NCI-H2196 (cell line): ENCODE results near the gene ANKRD39.
"Not testable (repeated sequence)": the region's sequence is repeated elsewhere in the genome, so short reads cannot be mapped to it uniquely, and the experiment has no call there.

ENCODE experiments used
- DNase-seq: peaks from one replicate; lab custom pipeline; 2025; ENCODE audit not compliant: unreplicated experiment; lab: John Stamatoyannopoulos, UW

The ANKRD39 gene

GRCh38 chr2:96857667-96858372 is at the start of gene ANKRD39:
Gene ANKRD39, minus strand, starts transcription at chr2:96858016. Its CDS starts 29 bp downstream, at chr2:96857987.
- DNase-seq: peak; percentile 98

- no peak for DNase-seq
Measured at GRCh38 chr2:96906729-96907114, 48.9 kb upstream of the ANKRD39 start.

DNA sequence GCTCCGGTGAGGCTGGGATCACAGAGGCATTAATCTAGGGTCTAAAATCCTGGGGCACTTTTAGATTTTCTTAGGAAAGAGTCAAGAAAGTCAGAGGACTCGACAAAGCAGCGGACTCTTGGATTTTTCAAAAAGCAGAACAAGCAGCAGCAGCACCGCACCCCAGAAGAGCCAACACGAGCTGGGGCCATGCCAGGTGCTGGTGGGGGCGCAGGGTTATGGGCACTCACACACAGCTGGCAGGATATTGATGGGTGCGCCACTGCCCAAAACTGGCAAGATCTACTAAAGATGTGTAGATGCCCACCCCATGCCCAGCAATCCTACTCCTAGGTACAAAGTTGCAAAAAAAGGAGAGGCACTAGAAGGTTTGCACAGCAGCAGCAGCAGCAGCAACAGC is 46.0 kb upstream of the ANKRD39 start:
- no peak for DNase-seq

GRCh38 chr2:96903318-96903717 is 45.5 kb upstream of the ANKRD39 start:
- no peak for DNase-seq

- no peak for DNase-seq
Measured at GRCh38 chr2:96900237-96900636, 42.4 kb upstream of the ANKRD39 start.

GRCh38 chr2:96899413-96899741 is 41.6 kb upstream of the ANKRD39 start:
- DNase-seq: no peak

DNA sequence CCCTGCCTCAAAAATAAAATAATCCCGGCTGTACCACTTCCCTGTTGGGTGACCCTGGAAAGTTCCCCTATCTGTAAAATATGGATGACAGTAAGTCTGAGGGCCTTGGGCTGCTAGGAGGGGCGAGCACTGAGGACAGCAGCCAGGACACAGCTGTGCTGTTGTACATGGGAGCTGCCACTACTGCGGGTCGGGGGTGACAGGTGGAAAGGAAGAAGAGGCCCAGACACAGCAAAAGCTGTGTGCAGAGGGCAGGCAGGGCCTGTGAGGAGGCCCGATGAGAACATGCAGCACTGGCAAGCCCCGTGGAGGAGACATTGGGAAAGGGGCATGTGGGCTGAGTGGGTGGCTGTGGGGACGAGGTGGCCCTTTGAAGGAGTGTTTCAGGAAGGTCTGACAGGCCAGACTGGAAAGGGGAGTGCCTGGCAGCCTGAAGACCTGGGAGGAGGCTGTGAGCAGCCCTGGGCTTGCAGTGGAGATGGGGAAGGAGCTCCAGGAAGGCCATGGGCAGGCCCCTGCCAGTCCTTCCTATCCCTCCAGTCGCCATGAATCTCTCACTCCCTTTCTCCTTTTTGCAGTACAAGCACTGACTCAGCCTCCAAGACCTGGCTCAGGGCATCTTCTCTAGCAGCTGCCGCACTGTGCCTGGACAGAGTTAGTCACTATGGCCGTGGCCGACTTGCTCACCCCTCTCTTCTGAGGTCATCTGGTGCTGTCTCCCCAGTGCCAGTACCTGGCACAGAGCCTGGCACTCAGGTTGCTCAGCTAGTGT is 41.0 kb upstream of the ANKRD39 start:
- DNase-seq: no peak

GRCh38 chr2:96898135-96898505 is 40.3 kb upstream of the ANKRD39 start:
- DNase-seq: no peak

GRCh38 chr2:96897491-96898134 is 39.8 kb upstream of the ANKRD39 start:
- DNase-seq: no peak

- peak; percentile 92 for DNase-seq
Measured at GRCh38 chr2:96895746-96896651, 38.2 kb upstream of the ANKRD39 start.

DNA sequence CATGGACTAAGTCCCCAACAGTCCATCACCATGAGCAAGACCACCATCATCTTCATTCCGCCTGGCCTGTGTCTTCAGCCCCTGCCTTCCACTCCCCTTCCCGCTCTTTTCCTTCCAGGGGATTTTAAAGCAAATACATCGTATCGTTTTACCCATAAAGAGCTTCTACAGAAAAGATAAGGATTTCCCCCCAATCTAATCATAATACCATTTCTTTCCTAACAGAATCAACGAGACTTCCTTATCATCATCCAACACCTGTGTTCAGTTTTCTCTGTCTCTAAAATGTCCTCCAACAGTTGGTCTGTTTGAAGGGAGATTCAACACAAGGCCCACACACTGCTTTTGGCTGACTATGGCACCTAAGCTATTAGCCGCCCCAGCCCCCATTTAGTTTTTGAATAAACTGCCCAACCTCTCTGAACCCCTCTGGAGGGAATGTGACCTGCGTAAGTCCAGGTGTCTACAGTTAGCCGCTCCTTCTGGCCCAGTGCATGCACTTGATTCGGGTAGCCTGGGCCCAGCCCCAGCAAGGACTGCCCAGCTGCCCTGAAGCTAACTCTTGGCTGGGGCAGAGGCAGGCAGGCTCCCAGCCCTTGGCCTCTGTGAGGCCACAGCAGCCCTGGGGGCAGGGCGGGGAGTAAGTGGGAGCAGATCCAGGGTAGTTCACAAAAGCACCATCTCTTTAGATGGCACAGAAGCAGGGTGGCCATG is 37.4 kb upstream of the ANKRD39 start:
- DNase-seq: no peak

DNA sequence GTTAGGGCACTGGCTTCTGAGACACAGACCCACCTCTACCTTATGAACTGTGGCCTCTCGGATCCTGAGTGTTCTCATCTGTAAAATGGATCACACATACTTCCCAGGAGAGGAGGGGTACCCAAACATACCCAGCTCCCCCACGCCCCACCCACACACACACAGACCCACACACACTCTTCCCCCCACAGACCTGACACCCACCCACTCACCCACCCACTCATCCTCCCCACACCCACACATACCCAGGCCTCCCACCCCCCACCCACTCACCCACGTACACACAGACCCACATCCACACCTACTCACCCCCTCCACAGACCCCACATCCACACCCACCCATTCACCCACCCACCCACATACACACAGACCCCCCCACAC is 36.3 kb upstream of the ANKRD39 start:
- no peak for DNase-seq

DNA sequence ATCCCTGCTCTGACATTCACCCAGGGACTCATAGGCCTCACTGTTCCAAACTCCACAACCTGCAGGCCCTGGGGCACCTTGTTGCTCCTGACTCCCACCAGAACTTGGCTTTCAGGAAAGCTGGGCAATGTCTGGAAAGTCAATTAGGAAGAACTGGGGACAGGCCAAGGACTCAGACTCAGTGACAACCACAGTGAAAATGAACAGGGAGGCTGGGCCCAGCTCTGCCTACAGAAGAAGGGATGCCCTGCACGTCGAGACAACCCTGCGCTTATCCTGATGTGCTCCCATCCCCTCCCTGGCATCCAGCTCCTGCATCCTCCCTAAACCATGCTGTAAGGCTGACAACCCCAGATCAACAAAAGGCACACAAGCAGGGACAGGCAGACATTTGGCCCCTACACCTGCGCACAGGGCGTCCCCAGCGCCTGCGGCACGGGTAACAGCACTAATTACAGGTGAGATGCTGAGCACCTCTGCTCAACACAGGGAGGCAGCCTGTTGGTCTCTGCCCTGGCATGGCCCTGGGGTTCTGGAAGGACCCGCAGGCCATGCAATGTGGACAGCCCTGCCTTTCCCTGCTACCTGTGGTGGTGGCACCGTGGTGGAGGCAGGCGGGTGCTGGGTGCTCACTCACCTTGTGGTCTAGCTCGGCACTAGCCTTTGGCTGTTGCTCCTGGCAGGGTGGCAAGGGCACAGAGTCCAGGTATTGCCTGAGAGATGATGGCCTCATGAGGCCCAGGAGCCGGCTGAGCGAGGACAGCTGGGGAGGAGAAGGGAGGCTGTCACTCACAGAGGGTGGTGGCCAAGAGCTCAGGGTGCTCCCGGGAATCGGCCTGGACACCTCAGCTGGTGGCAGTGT is 35.7 kb upstream of the ANKRD39 start:
- no peak for DNase-seq

- peak; percentile 66 for DNase-seq
Measured at GRCh38 chr2:96891591-96892333, 33.9 kb upstream of the ANKRD39 start.

DNA sequence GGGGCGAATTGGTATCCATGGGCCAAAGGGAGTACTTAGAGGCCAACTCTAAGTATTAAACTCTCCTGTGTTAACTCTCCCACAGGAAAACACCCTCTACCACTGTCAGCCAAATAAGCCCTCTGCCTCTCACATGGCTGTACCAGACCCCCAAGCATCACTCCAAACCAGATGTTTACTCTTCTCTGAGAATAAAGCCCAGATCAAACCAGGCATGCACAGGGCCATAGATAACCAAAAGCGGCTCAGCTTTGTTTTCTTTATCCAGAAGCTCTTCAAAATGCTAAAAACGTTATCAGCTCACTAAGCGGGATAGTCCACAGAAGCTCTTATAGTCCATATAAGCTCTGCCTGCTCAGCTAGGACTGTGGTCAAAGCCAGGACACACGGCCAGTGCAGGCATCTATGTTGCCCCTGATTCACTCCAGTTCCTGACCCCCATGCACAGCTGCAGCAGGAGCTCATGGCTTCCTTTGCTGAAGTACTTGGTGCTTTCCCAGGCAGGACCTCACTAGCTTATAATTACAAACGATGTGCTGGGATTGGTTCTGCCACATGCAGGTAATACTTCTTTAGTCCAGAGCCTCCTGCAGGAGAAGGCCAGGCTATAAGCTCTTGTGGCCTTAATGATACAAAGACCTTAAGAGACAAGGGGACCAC is 33.0 kb upstream of the ANKRD39 start:
- no peak for DNase-seq

GRCh38 chr2:96890252-96890651 is 32.4 kb upstream of the ANKRD39 start:
- no peak for DNase-seq

DNA sequence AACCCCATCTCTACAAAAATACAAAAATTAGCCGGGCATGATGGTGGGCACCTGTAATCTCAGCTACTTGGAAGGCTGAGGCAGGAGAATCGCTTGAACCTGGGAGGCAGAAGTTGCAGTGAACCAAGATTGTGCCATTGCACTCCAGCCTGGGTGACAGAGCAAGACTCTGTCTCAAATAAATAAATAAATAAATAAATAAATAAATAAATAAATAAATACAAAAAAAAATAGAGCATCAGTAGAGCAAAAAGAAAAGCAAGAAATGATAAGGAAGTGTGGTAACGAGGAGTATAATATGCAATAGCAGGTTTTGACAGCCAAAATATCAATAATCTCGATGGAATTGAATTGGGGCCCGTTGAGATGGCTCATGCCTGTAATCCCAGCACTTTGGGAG is 31.7 kb upstream of the ANKRD39 start:
- DNase-seq: not testable (repeated sequence)
